Stimulated activated CD8-positive, alpha-beta memory T cell treated with anti-CD3 and anti-CD28 coated beads, Interleukin-4, amount 100 ng/mL, for 24 hours (primary cell): ENCODE results near the gene GTF3C1.
"Not testable (repeated sequence)": the region's sequence is repeated elsewhere in the genome, so short reads cannot be mapped to it uniquely, and the experiment has no call there.

Experiments
- DNase-seq: peaks from one replicate; pipeline ENCODE4 v3.0.0-alpha.2; 2020; ENCODE audit warnings: low read depth

Gene GTF3C1

DNA sequence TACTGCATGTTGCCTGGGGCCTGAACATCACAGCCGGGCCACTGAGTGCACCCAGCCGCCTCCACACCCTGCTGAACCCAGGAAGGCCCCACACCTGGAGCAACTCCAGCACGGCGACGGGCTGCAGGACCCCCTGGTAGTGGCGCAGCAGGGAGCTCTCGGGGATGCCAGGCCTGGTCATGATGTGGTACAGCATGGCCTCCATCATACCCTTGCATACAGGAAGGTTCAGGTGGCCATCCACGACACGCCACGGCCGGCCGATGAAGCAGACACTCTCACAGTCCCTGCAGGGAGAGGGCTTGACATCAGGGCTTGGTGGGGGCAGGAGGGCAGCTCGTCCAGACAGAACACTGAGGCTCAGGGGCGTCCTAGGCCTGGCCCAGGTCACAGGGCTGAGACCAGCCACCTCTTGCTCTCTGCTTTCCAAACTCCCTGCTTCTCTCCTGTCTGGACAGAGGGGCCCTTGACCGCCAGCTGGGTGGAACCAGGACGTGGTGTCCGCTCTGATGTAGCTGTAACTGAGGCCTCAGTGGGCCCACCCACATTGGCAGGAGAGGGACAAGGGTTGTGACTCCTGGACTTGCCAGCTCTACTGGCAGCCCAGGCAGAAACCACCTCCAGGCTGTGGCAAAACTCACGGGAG is 87.4 kb downstream of the GTF3C1 start:
- no peak for DNase-seq

DNA sequence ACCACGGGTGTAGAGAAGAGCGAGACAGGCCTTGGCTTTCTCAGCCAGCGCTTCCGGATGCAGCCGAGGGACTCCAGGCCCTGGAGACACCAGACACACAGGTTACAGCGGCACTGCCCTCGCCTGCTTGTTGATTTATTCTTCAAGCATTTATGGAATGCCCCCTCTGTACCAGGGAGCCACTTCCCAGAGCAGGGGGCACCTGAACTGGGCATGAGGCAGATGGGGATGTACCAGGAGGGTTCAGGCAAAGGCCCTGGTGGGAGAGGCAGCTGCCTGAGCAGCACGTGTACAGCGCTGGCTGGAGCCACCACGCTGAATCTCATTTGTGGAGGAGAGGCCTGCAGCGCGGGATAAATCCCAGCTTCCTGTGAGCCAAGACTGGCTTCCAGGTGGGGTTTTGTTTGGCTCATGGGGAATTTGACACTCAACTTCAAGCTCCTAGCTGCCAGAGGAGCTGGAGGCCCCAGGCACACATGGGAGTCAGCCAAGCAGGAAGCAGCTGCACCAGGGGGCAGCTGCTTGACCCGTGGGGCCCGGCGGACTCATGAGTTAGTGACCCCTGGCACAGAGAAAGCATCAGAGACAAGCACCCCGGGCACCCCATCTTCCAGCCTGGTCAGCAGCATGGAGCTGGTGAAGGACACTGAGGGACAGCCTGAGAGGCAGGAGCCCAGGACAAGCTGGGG is 88.1 kb downstream of the GTF3C1 start:
- DNase-seq = no peak

DNA sequence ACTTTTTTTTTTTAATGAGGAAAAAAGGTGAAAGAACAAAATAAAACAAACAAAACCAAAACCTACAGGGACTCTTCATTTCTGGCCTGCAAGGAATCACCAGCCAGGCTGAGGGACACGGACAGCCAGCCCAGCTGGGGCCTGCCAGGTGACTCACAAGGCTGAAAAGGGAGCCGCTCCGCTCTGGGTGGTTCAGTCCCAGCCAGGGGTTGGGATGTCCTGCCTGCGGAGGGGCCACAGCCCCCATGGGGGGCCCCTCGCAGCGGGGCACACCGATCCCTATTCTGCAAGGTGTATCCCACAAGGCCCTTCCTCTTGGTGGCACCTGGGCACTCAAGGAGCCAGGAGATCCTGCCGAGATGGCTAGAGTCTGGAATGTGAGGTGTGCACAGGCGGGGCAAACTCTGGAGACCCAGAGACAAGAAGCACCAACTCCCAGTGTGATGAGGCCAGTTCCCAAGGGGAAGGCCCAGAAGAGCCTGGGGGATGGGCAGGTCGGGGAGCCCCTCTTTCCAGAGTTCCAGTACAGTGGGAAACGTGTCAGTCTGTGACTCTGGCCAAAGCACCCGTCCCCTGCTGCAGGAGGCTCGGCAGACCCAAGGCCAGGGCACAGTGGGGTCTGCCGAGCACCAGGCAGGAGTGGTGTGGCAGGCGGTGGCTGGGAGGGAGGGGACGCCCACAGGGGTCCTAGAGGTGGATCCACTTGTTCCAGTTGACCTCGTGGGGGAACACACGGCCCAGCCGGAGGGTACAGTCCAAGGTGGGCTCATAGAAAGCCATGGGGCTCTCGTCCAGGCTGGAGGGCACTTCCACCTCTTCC is 88.8 kb downstream of the GTF3C1 start:
- DNase-seq = no peak

DNA sequence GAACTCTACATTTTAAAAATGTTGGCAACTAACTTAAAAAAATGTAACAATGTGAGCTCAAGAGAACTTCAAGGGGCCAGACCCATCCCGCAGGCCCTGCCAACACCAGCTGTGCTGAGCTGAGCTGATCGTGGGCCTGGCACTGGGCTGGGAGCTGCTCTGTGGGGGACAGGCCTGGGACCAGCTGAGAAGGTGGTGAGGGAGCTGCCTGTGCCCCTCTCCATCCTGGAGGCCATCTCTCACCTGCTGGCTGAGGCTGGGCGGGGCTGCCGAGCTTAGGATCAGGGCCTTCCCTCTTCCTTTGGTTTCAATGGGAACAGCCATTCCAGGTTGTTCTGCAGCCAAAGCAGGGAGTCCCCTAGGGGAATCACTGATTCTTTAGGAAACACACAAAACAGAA is 89.5 kb downstream of the GTF3C1 start:
- no peak for DNase-seq

DNA sequence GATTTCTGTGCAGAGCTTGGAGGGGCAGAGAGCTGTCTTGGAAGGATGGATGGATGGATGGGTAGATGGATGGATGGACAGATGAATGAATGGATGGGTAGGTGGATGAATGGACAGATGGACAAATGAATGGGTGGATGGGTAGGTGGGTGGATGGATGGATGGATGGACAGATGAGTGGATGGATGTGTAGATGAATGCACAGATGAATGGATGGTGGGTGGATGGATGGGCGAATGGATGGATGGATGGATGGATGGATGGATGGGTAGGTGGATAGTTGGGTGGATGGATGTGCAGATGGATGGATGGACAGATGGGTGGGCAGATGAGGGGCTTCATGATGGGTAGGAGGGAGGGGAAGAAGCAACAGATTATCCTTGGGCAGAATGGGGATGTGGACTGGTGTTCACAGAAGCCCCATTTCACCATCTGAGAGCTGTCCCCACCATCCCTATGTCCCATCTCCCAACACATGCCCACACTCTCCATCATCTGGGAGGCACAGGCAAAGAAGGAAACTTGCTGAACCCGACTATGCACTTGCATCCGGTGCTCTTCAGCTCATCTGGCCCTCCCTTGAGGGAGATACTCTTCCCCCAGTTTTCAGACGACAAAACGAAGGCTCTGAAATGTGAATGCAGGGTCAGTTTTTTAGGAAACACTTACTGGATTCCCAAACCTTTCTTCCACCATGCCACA is 90.6 kb downstream of the GTF3C1 start:
- no peak for DNase-seq

DNA sequence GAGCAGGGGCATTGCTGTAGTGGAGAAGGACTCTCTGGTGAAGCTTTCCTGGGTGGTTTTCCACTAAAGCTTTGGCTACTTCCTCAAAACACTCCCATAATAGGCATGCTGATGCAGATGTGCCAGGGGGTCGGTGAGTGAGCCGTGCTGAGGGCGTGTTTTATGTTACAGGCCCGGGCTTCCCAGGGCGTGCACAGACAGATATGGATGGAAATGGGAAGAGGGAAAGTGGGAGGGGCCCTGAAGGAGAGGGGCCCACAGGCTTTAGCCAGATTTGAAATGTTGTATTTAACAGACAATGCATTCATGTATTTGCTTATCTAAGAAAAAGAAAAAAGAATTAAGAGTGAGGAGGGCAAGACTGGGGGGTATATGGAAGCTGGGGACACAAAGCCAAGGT is 91.5 kb downstream of the GTF3C1 start:
- no peak for DNase-seq

DNA sequence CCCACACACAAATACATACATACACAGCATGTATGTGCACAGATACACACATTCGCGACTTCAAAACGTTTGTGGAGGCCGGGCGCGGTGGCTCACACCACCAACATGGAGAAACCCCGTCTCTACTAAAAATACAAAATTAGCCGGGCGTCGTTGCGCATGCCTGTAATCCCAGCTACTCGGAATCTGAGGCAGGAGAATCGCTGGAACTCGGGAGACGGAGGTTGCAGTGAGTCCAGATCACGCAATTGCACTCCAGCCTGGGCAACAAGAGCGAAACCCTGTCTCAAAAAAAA is 92.2 kb downstream of the GTF3C1 start:
- DNase-seq = not testable (repeated sequence)

DNA sequence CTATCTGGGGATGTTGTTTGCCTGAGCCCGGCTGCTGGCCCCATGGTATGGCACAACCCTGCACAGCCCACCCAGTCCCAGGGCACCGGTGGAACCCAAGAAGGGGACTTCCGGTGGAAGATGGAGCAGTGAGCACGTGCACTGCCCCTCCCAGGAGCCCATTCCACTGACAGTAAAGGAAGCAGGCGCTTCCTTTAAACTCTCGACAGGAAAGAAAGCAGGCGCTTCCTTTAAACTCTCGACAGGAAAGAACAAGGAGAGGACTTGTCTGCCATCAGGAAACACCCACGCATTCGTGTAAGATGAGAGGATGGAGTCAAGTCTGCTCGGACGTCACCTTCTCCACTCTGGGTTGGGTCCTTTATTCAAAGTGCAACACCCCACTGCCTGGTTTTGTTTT is 94.0 kb downstream of the GTF3C1 start:
- DNase-seq = no peak

DNA sequence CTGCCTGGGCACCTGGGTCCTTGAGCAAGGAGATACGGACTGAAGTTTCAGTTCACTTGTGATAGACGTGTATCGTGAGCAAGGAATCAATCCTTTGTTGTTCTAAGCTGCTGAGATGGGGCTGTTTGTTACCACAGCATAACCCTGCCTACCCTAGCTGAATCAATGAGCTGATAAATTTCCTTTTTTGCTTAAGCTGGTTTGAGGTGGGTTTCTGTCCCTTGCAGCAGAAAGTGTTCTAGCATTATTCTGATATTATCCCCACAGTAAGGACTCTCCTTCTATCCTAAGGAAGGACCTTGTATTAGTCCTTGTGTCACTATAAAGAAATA is 96.3 kb downstream of the GTF3C1 start:
- no peak for DNase-seq

DNA sequence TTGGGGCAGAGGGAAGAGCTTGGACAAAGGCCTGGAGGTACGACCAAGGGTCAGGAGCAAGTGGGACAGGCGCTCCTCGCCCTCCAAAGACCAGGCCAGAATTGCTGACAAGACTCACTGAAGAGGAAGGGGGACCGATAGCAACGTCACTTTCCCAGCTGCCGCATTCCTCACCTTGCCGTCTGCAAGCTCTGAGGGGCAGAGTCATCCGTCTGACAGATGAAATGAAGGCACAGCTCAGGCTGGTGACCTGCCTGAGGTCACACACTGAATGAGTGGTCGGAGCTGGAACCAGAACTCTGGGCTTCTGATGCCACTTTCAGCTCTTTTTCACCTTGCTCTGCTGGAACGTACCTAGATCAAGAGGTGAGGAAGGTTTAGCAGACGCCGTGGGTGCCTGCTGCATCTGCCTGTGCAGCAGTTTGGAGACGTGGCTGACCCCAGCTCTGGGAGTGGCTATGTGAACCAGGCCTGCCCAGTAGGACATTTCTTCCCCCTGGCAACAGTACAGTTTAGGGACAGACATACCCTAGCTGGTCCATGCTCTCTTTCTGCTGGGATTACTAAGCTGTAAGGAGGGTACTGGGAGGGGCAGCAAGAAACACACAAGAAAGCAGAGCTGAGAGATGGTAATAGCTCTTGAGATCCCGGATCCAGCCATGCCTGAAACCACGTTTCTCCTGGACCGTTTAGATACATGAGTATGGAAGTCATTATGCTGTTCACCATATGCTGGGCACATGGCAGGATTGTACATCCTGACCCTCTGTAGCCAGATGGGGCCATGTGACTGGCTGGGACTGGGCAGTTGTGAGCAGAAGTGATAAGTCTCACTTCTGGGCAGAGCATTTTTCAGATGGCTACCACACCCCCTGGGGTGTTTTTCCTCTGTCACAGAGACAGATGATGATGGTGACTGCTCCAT is 96.9 kb downstream of the GTF3C1 start:
- DNase-seq = no peak

DNA sequence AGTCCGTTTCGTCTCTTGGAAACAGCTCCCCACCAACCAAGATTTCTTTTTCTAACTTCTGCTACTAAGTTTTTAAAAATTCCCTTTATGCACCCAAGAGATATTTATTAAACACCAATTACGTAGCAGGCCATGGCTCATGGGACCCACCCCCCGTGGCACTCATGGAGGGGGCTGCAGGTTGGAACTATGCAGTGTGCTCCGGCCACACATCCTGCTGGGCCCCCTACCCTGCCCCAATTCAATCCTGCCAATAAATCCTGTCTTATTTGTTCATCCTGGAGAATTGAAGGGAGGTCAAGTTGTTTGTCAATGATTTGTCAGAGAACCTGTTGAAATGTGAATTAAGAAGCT is 99.5 kb downstream of the GTF3C1 start:
- no peak for DNase-seq

DNA sequence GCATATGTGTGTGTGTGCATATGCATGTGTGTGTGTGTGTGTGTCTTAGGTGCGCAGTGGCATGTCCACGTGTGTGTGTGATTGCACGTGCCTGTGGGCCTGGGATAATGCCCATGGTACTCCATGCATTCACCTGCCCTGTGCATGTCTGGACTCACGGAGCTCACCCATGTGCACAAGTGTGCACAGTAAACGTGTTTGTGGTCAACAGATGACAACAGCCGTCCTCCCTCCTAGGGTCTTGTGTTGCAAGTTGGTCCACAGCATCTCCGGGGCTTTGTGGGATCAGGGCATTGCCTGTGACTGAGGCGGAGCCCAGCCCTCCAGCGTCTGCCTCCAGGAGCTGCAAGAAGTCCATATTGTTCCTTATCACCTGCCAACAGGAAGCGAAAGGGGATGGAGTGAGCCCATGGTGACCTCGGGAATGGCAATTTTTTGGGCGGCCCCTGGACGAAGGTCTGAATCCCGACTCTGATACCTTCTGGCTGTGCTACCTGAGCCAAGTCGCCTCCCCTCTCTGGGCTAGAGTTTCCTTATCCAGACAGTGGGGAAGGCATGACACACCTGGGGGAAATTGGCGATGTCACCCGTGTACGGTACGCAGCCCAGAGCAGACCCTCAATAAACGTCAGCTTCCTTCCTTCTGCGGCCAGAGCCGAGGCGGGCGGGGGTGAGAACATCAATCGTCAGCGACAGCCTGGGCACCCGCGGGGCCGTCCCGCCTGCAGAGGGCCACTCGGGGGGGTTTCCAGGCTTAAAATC is 100.1 kb downstream of the GTF3C1 start:
- peak; percentile 81 for DNase-seq

DNA sequence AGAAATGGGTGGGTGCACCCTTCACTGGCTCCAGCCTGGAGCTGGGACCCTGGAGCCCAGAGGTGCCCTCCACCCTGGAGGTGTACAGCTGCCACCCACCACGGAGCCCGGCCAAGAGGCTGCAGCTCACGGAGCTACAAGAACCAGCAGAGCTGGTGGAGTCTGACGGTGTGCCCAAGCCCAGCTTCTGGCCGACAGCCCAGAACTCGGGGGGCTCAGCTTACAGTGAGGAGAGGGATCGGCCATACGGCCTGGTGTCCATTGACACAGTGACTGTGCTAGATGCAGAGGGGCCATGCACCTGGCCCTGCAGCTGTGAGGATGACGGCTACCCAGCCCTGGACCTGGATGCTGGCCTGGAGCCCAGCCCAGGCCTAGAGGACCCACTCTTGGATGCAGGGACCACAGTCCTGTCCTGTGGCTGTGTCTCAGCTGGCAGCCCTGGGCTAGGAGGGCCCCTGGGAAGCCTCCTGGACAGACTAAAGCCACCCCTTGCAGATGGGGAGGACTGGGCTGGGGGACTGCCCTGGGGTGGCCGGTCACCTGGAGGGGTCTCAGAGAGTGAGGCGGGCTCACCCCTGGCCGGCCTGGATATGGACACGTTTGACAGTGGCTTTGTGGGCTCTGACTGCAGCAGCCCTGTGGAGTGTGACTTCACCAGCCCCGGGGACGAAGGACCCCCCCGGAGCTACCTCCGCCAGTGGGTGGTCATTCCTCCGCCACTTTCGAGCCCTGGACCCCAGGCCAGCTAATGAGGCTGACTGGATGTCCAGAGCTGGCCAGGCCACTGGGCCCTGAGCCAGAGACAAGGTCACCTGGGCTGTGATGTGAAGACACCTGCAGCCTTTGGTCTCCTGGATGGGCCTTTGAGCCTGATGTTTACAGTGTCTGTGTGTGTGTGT is 100.9 kb downstream of the GTF3C1 start:
- no peak for DNase-seq

DNA sequence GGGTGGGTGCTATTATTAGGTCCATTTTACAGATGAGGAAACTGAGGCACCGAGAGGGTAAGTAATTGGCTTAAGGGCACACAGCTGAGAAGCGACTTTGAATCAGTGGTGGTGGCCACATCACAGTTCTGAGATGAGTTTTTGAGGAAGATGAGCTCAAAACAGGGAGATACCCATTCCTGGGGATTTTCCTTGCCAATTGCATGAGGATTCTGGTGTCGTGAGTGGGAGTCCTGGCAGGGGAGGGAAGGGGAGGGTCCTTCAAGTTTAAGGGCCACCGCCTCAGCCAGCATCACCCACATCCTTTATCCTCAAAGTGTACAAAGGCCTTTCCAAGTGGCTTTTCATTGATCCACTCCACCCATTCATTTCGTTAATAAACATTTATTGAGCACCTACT is 102.4 kb downstream of the GTF3C1 start:
- DNase-seq = no peak

DNA sequence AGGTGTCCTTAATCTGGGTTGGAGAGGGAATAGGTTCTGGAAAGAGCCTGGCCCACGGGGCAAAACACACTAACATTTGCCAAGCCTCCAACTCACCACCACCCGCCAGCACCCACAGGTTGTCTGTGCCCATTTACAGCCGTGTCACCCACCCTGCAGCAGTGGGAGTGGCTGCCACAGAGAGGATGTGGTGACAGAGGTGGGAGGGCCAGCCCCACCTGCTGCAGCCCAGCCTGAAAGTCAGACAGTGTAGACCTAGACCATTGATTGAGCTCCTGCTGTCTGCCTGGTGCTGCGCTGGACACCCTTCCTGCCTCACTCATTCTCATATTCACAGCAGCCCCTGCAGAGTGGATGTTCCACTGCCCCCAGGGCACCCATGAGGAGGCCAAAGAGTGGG is 103.0 kb downstream of the GTF3C1 start:
- peak; percentile 56 for DNase-seq

DNA sequence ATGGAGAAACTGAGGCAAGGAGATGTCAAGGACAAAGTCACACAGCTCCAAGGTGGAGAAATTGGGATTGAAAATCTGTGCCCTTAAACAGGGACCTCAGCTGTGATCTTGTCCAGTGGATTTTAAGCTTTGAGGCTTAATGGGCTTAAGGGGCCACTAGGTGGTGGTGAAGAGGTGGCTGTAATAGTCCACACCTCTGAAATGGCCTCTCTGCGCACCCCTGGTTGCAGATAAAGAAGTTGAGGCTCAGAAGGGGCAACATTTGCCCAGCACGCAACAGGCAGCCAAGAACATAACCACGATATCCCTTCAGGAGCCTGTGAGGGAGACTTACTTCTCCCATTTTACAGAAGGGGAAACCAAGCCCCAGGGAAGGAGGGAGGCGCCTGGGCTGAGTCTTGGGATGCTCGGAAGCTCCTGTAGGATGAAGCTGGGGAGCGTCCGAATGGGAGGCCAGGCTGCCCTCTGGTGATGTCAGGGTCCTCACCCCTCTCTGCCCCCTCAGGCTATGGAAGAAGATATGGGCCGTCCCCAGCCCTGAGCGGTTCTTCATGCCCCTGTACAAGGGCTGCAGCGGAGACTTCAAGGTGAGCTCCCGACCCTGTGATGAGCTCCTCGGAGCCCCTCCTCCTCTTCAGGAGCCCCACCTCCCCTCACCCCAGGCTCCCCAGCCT is 104.1 kb downstream of the GTF3C1 start:
- no peak for DNase-seq

DNA sequence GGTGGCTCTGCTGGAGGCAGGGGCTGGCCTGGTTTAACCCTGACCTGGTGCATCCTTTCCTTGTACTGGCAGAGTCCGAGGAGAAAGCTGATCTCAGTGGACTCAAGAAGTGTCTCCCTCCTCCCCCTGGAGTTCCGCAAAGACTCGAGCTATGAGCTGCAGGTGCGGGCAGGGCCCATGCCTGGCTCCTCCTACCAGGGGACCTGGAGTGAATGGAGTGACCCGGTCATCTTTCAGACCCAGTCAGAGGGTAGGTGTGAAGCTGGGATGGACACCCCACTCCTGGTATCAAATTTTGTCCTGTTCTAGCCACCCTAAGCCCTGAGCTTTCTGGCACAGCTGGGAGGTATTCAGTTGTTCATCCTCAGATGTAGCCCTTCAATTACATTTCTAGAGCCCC is 105.2 kb downstream of the GTF3C1 start:
- DNase-seq = no peak

DNA sequence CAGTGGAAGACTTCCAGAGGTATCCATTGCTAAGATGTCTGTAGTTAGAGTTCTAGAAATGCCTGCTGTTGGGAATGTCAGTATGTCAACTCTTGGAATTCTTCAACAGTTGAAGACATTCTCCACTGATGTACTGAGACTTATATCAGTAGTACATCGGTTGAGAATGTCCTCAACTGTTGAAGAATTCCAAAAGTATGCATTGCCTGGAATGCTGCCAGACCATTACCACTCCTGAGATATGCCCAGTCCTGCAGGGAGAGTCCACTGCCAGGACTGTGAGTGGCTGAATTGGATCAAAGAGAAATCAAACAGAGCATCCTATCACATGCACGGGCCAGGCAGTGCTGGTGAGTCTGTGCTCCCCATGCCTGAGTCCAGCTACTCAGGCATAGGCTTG is 105.7 kb downstream of the GTF3C1 start:
- DNase-seq = no peak

DNA sequence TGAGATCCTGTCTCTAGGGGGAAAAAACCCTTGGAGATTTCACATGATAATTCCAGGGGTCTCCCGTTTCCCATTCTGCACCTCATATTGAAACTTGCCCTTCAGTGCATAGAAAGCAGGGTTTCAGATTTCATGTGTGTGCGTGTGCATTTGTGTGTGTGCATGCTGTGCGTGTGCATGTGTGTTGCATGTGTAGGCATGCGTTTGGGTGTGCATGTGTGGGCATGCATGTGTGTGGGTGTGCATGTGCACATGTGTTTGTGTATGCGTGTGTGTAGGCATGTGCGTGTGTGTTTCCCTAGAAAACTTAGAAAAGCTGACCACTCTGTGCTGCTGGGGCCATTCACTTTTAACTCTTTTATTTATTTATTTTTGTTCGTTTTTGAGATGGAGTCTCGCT is 107.7 kb downstream of the GTF3C1 start:
- DNase-seq = no peak

DNA sequence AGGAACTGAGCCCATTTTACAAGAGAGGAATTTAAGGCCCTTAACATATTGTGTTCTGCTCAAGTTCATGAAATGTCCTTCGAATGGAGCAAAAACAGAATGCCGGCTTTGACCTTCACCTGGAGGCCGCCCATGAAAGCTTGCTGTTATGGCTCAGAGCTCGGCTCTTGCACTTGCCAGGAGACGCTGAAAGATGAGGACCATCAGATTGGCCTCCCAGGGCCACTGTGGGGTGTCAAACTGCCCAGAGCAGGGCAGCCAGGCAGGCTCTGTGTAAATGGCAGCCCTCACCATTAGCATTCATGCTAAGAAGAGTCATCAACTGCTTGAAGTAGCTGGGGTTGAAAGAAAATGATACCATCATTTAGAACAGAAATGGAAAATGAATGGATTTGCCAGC is 108.4 kb downstream of the GTF3C1 start:
- no peak for DNase-seq
